Brain microvascular endothelial cell (primary cell): ENCODE measurements around the gene GYPB.
"Not testable (repeated sequence)": the region's sequence is repeated elsewhere in the genome, so short reads cannot be mapped to it uniquely, and the experiment has no call there.

Source experiments
- DNase-seq: peaks from one replicate; pipeline ENCODE4 v3.0.0-alpha.2; 2020
- H3K27ac ChIP-seq: fragments of 250-450 bp; sonication (Bioruptor Pico); 2 replicates; pipeline ENCODE4 v1.5.1; 2020; ENCODE audit warnings: mild to moderate bottlenecking, moderate library complexity
- H3K27me3 ChIP-seq: fragments of 250-450 bp; sonication (Bioruptor Pico); replicated peaks from 2 replicates; pipeline ENCODE4 v1.5.1; 2020; ENCODE audit warnings: mild to moderate bottlenecking
- H3K36me3 ChIP-seq: fragments of 250-450 bp; sonication (Bioruptor Pico); replicated peaks from 2 replicates; pipeline ENCODE4 v1.5.1; 2020; ENCODE audit warnings: mild to moderate bottlenecking
- H3K4me3 ChIP-seq: 2 replicates; pipeline ENCODE4 v1.5.1; 2011; ENCODE audit warnings: low read depth, mild to moderate bottlenecking, control low read depth, low read length, moderate library complexity
- in situ Hi-C: cut with HindIII; loops from 2 replicates; pipeline ENCODE4 v1.10.0; 2017; ENCODE audit warnings: low sequenced_read_pairs, low pct_ligation_motif_present
- TF ChIP-seq, protein P1 (sequence below): IDR thresholded peaks from 2 replicates; pipeline ENCODE4 v1.5.1; 2011; ENCODE audit warnings: low read depth, mild to moderate bottlenecking, moderate library complexity, low read length, control low read depth, inconsistent platforms; ENCODE audit errors: missing control alignments

Gene GYPB

DNA sequence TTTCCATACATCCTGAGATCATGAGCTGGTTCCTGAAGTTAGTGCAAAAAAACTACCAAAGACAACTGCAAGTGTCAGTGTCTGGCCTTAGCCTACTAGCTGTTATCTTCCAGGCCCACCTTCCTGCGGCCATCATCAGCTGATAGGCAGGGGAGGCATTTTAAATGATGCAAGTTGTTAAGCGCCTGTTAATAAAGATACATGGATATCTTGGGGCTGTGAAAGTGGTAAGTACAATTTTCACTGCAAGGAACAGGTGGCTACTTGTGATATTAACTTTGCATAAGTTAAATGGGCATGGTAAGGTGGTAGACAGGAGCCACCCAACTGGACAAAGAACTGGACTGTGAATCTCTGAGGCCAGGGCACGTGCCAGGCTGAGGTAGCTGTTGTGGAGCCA is at the start of gene GYPB:
Gene GYPB, minus strand, starts transcription at position 104 of the 400 bp plus-strand sequence. Its CDS starts 93 bp downstream, at position 11.
- H3K36me3 ChIP-seq, H3K27me3 ChIP-seq, H3K27ac ChIP-seq, in situ Hi-C loops, H3K4me3 ChIP-seq, DNase-seq: not testable (repeated sequence)

DNA sequence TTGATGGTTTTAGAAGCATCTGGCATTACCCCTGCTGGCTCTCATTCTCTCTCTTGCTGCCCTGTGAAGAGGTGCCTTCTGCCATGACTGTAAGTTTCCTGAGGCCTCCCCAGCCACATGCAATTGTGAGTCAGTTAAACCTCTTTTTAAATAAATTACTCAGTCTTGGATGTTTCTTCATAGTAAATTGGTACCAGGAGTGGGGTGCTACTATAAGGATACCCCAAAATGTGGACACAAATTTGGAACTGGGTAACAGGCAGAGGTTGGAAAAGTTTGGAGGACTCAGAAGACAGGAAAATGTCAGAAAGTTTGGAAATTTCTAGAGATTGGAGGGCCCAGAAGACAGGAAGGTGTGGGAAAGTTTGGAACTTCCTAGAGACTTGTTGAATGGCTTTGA is 42.4 kb upstream of the GYPB start:
- H3K4me3 ChIP-seq, H3K27ac ChIP-seq, H3K27me3 ChIP-seq, in situ Hi-C loops, DNase-seq, H3K36me3 ChIP-seq: not testable (repeated sequence)

DNA sequence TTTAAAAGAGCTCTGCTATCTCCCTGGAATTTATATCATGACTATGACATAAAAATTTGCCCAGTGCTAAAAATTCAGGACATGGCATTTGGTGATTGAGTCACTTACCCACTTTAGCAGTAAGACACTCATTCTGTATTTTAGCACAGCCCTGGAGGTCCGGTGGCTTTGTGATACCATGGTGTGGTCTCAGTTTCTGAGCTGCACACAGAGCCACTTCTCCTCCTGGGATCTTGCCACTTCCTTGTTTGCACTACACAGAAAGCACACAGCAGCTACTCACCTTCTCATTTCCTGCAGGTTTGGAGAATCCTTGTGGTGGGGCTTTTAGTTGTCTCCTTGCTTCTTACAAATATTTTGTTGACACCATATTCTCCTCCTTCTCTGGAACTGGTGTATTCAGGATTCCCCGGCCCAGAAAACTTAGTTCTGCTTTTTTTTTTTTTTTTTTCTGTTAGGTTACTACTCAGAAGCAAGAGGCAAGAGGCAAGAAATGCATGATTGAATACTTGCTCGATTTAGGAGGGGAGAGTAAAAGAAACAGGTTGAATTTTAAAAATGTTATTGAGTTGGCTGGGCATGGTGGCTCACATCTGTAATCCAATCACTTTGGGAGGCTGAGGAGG is 41.2 kb upstream of the GYPB start:
- in situ Hi-C loops, H3K27ac ChIP-seq, DNase-seq: not testable (repeated sequence)

DNA sequence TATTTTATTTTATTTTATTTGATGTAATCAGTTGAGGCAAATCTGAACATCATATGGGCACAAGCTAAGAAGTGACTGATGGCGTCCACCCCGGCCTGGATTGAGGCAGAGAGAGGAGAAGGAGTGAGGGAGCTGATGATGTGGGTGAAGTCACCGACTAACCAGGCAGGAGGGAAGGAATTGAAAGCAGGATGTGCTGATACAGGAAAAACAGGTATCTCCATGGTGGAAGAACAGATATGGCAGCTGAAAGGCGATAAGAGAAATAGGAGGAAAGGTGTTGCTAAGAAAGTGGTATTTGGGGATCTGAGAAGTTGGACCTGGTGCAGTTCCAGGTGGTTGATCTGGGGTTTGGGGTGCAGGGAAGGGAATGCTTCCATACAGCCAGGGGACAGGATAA is 37.6 kb upstream of the GYPB start:
- no peaks in the 10 kb centered on the region for H3K27me3 ChIP-seq
- no peak for DNase-seq
- H3K4me3 ChIP-seq: no peak overlapping the region
- in situ Hi-C loops: no loop called here
- H3K36me3 ChIP-seq: no peaks in the 10 kb centered on the region
- H3K27ac ChIP-seq: no peak overlapping the region
- TF ChIP-seq, protein P1, sequence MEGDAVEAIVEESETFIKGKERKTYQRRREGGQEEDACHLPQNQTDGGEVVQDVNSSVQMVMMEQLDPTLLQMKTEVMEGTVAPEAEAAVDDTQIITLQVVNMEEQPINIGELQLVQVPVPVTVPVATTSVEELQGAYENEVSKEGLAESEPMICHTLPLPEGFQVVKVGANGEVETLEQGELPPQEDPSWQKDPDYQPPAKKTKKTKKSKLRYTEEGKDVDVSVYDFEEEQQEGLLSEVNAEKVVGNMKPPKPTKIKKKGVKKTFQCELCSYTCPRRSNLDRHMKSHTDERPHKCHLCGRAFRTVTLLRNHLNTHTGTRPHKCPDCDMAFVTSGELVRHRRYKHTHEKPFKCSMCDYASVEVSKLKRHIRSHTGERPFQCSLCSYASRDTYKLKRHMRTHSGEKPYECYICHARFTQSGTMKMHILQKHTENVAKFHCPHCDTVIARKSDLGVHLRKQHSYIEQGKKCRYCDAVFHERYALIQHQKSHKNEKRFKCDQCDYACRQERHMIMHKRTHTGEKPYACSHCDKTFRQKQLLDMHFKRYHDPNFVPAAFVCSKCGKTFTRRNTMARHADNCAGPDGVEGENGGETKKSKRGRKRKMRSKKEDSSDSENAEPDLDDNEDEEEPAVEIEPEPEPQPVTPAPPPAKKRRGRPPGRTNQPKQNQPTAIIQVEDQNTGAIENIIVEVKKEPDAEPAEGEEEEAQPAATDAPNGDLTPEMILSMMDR: no peak

More for the DNA sequence above, 41.2 kb upstream of the GYPB start:
- H3K4me3 ChIP-seq, H3K36me3 ChIP-seq, H3K27me3 ChIP-seq: not testable (repeated sequence)

DNA sequence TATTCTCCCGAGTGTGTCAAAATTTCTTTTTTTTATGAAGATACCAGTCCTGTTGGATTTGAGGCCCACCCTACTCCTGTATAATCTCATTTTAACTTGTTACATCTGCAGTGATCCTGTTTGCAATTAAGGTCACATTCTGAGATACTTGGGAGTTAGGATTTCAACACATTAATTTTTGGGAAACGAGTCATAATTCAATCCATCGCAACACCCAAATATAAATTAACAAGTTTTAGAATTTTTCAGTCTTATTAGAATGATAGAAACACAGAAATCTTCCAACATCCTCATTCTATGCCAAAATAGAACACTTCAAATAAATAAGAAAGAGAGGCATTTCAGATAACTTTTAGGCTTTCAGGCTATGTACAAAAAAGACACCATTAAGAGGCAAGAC is 36.2 kb upstream of the GYPB start:
- H3K4me3 ChIP-seq, H3K36me3 ChIP-seq, H3K27ac ChIP-seq, in situ Hi-C loops, DNase-seq, H3K27me3 ChIP-seq: not testable (repeated sequence)

DNA sequence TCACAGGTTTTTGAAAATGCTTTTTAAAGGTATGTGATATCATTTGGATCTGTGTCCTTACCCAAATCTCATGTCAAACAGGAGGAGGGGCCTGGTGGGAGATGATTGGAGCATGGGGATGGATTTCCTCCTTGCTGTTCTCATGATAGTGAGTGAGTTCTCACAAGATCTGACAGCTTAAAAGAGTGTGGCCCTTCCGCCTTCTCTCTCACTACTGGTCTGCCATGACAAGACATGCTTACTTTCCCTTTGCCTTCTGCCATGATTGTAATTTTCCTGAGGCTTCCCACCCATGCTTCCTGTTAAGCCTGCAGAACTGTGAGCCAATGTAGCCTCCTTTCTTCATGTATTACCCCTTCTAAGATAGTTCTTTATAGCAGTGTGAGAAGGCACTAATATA is 32.3 kb upstream of the GYPB start:
- DNase-seq, H3K27me3 ChIP-seq, H3K27ac ChIP-seq, in situ Hi-C loops, H3K36me3 ChIP-seq, H3K4me3 ChIP-seq: not testable (repeated sequence)

DNA sequence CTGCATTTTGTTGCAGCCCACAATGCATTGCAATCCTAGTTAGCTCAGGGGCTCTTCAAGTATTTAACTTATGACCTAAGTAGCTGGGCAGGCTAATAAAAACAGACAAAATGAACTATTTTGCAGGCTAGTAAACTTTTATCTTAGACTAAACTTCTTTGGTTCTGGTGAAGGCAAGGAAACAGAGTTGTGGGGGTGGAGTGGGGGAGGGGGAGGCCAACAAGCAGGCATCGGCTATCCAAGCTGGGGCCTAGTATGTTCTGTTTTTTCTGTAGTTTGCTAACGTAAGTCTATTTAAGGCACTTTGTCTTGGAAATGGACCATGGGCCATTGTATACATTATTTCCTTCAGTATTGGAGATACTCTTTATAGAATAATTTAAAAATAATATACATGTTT is 31.5 kb upstream of the GYPB start:
- H3K27me3 ChIP-seq, H3K36me3 ChIP-seq, DNase-seq, H3K27ac ChIP-seq, in situ Hi-C loops, H3K4me3 ChIP-seq: not testable (repeated sequence)

DNA sequence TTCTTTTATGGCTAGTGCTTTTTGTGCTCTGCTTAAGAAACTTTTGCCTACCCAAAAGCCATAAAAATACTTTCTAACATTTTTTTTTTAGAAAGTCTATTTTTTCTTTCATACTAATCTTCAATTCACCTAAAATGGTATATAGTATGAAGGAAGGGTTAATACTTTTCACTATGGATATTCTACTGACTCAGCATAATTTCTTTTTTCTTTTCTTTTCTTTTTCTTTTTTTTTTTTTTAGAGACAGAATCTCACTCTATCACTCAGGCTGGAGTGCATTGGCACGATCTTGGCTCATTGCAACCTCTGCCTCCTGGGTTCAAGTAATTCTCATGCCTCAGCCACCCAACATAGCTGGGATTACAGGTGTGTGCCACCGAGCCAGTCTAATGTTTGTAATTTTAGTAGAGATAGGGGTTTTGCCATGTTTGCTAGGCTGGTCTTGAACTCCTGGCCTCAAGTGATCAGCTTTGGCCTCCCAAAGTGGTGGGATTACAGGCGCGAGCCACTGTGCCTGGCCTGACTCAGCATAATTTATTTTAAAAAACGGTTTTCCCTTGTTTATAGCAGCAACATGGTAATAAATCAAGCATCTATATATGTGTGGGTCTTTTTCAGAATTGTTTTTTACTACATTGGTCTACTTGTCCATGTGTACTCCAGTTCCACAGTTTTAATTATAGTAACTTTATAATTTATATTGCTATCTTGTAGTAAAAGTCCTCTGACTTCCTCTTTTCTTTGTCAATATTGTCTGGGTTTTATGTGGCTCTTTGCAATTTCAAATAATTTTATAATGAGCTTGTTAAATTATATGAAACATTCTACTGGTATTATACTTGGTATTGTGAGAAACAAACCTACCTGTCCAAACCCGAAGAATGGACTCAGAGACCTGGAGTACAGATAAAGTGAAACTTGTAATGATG is 30.6 kb upstream of the GYPB start:
- H3K27me3 ChIP-seq, H3K27ac ChIP-seq, in situ Hi-C loops, H3K4me3 ChIP-seq, DNase-seq, H3K36me3 ChIP-seq: not testable (repeated sequence)

DNA sequence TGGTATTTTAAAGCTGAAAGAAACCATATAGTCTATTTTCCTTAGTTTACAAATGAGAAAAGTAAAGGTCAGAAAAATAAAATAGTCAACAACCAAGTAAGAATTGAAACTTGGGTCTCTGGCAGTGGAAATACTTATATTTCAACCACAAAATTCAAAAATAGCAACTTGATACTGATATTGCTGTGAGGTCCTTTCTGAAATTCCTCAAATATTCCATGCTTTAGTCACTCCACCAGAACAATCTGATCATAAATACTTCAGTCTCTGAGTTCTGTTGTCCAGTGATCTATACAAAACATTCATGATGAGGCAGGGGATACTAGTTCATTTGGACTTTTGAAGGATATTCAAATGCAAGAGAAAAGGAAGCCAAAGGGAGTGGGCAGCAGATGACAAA is 25.8 kb upstream of the GYPB start:
- DNase-seq: peak; percentile 13
- H3K27me3 ChIP-seq, H3K4me3 ChIP-seq, H3K36me3 ChIP-seq, H3K27ac ChIP-seq, in situ Hi-C loops: not testable (repeated sequence)

DNA sequence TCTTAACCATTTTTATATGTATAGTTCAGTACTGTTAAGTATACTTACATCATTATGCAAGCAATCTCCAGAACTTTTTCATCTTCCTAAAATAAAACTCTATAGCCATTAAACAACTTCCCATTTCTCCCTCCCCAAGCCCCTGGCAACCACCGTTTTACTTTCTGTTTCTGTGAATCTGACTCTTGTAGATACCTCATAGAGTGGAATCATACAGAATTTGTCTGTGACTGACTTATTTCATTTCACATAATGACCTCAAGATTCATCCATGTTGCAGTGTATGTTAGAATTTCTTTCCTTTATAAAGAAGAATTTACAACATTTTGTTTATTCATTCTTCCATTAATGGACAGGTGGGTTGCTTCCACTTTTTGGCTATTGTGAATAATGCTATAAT is 13.4 kb upstream of the GYPB start:
- H3K27me3 ChIP-seq, DNase-seq, H3K36me3 ChIP-seq, in situ Hi-C loops, H3K27ac ChIP-seq, H3K4me3 ChIP-seq: not testable (repeated sequence)

DNA sequence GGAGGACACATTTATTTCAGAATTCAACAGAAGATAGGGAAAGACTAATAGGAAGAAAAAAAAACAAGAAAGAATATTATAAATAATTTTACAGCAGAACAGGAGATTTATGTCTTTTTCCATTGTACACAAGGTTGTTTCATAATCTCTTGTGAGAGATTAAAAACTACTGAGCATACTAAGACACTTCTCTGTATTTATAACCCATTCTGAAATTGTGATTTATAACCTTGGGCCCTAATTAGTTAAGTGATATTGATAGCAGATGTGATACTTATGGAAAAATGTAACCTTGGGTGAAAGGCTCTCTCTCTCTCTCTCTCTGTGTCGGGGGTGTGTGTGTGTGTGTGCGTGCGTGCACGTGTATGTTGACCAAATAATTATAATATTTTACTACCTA is 12.7 kb upstream of the GYPB start:
- DNase-seq, H3K4me3 ChIP-seq, H3K27ac ChIP-seq, H3K36me3 ChIP-seq, H3K27me3 ChIP-seq, in situ Hi-C loops: not testable (repeated sequence)

DNA sequence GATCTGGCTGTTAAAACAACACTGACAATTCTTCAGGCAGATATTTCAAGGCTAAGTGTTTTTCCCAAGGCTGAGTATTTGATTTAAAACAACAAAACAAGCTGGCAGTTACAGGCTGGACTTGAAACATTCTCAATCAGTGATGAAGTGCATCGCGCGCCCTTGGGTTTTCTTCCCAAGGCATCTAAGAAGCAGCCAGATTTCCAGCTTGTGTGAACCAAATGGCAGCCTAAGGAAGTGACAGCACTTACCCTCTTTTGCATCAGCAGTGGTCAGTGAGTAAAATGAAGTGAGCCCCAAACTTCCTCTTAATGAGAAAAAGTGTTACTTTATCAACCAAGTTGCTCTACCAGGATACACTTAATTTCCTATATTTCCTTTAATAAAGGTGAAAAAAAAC is 12.2 kb upstream of the GYPB start:
- in situ Hi-C loops, DNase-seq, H3K36me3 ChIP-seq, H3K4me3 ChIP-seq, H3K27ac ChIP-seq, H3K27me3 ChIP-seq: not testable (repeated sequence)

DNA sequence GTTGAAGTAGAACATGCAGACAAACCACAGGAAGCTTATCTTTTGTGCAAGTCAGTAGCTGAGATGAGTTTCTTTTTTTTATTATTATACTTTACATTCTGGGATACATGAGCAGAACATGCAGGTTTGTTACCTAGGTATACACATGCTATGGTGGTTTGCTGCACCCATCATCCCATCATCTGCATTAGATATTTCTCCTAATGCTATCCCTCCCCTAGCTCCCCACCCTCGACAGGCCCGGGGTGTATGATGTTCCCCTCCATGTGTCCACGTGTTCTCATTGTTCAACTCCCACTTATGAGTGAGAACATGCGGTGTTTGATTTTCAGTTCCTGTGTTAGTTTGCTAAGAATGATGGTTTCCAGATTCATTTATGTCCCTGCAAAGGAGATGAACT is 11.5 kb upstream of the GYPB start:
- DNase-seq, in situ Hi-C loops, H3K4me3 ChIP-seq, H3K27me3 ChIP-seq, H3K36me3 ChIP-seq, H3K27ac ChIP-seq: not testable (repeated sequence)

DNA sequence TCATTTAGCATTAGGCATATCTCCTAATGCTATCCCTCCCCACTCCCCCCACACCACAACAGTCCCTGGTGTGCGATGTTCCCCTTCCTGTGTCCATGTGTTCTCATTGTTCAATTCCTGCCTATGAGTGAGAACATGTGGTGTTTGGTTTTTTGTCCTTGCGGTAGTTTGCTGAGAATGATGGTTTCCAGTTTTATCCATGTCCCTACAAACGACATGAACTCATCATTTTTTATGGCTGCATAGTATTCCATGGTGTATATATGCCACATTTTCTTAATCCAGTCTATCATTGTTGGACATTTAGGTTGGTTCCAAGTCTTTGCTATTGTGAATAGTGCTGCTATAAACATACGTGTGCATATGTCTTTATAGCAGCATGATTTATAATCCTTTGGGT is 7.5 kb upstream of the GYPB start:
- in situ Hi-C loops, H3K27ac ChIP-seq: not testable (repeated sequence)

More for the DNA sequence above, 7.5 kb upstream of the GYPB start:
- H3K4me3 ChIP-seq, H3K27me3 ChIP-seq, DNase-seq, H3K36me3 ChIP-seq: not testable (repeated sequence)
